NCI-H1048 (cell line): Measurements from ENCODE around the gene TMEM88.

ENCODE experiments used
- DNase-seq: peaks from one replicate; lab custom pipeline; 2025; lab: John Stamatoyannopoulos, UW

TMEM88 gene

DNA sequence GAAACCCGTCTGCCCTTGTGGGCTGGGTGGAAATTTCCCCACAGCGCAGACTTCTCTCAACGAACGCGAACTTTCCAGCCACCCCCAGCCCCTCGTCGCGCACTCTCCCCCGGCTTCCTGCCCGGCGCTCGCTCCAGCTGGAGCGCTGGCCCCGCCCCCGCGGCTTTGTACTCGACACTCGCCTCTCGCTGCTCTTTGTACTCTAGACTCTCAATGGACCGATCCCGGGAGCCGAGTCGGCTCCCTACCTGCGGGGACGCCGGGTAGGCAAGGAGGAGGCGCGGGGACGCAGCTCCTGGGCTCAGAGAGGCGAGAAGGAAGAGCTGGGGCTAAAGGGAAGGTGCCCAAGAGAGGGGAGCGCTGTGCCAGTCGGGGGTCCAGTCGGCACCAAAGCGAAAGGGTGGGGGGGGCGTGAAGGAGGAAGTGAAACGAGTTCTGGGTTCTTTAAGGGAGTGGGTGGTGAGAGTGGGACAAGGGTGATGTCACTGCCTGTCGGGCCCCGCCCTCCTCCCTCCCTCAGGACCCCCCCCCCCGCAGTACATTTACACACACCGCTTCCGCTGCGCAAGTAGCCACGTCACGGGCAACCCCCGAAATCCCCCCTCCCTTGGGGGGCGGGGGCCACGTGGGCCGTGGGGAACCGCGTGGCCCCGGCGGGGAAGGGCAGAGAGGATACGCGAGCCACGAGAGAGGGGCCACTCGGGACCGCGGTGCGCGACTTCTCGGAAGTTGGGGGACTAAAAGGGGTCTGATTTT, 11.2 kb upstream of the TMEM88 start:
- peak; percentile 48 for DNase-seq

DNA sequence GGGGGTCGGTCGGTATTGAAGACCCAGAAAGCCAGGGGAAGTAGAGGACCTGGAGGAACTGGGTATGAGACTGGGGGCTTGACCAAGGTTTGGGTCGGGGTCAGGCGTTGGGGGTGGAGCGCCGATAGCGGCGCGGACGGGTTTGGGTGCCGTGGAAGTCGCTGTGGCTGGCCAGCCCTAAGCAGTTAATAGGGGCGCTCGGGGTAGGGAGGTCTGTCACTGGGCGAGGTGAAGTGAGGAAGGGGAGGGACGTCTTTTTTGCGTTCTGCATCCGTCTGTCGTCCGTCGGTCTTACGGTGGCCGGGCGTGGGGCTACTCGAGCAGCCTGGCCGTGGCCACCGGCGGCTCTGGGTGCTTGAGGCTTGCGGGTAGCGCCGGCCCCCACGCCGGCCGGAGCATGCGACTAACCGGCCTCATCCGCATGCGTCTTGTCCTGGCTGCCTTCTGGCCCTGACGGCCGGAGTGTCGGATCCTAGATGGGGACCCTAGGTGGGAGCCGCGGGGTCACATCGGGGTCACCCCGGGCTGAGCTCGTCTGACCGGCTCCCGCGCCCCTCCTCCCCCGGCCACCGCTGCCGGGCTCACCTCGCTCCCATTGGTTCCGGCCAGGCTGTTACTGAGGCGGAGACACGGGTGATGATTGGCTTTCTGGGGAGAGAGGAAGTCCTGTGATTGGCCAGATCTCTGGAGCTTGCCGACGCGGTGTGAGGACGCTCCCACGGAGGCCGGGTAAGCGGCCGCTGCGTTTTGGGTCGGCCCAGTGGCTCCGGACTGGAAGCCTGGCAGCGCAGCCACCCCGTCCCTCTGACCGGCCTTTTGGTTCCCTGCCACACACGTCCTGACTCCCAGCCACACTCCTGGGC, 10.3 kb upstream of the TMEM88 start:
- peak; percentile 77 for DNase-seq

DNA sequence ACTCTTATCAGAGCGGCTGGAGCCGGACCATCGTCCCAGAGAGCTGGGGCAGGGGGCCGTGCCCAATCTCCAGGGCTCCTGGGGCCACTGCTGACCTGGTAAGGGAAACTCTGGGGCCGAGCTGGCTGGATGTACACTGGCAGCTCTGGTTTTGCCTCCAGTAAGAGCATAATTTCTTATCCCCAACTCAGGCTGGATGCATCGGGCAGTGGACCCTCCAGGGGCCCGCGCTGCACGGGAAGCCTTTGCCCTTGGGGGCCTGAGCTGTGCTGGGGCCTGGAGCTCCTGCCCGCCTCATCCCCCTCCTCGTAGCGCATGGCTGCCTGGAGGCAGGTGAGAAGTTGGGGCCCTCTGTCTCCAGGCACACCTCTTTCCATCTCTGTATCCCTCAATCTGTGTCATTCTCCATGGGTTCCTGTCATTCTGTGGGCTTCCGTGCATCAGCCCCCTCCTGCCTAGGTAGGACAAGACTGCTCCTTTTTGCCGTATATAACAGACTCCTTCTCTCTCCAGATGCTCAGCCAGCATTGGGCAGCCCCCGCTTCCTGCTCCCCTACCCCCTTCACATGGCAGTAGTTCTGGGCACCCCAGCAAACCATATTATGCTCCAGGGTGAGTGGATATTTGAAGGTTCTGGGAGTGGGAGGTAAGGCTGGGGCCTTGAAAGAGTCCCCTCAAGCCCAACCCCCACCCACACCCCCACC, 9.4 kb upstream of the TMEM88 start:
- DNase-seq = no peak

DNA sequence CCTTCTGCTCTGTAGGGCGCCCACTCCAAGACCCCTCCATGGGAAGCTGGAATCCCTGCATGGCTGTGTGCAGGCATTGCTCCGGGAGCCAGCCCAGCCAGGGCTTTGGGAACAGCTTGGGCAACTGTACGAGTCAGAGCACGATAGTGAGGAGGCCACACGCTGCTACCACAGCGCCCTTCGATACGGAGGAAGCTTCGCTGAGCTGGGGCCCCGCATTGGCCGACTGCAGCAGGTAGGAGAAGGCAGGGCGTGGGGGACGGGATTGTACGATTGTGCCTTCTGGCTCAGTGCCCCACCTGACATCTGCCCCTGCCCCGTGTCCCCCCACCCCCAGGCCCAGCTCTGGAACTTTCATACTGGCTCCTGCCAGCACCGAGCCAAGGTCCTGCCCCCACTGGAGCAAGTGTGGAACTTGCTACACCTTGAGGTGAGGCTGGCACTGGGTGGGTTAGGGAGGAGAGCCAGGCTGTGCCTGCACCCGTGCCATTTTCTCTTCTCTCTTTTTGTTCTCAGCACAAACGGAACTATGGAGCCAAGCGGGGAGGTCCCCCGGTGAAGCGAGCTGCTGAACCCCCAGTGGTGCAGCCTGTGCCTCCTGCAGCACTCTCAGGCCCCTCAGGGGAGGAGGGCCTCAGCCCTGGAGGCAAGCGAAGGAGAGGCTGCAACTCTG, 8.7 kb upstream of the TMEM88 start:
- no peak for DNase-seq

DNA sequence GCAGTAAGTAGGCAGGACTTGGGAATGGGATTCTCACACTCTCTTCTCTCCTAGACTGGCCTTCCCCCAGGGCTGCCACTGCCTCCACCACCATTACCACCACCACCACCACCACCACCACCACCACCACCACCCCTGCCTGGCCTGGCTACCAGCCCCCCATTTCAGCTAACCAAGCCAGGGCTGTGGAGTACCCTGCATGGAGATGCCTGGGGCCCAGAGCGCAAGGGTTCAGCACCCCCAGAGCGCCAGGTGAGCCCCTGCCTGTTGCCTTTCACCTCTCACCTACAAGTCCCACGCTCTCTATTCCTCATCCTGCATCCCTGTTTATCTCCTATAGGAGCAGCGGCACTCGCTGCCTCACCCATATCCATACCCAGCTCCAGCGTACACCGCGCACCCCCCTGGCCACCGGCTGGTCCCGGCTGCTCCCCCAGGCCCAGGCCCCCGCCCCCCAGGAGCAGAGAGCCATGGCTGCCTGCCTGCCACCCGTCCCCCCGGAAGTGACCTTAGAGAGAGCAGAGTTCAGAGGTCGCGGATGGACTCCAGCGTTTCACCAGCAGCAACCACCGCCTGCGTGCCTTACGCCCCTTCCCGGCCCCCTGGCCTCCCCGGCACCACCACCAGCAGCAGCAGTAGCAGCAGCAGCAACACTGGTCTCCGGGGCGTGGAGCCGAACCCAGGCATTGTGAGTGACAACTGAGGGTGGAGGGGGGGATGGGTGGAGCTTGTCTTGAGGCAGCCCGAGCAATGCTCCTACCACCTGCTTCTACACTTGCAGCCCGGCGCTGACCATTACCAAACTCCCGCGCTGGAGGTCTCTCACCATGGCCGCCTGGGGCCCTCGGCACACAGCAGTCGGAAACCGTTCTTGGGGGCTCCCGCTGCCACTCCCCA, 7.9 kb upstream of the TMEM88 start:
- no peak for DNase-seq

DNA sequence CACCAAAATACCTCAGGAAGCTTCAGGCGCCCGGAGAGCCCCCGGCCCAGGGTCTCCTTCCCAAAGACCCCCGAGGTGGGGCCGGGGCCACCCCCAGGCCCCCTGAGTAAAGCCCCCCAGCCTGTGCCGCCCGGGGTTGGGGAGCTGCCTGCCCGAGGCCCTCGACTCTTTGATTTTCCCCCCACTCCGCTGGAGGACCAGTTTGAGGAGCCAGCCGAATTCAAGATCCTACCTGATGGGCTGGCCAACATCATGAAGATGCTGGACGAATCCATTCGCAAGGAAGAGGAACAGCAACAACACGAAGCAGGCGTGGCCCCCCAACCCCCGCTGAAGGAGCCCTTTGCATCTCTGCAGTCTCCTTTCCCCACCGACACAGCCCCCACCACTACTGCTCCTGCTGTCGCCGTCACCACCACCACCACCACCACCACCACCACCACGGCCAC, 6.7 kb upstream of the TMEM88 start:
- DNase-seq = no peak

DNA sequence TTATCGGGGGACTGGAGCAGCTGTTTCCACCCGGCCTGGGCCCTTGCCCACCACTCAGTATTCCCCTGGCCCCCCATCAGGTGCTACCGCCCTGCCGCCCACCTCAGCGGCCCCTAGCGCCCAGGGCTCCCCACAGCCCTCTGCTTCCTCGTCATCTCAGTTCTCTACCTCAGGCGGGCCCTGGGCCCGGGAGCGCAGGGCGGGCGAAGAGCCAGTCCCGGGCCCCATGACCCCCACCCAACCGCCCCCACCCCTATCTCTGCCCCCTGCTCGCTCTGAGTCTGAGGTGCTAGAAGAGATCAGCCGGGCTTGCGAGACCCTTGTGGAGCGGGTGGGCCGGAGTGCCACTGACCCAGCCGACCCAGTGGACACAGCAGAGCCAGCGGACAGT, 6.1 kb upstream of the TMEM88 start:
- DNase-seq = no peak

DNA sequence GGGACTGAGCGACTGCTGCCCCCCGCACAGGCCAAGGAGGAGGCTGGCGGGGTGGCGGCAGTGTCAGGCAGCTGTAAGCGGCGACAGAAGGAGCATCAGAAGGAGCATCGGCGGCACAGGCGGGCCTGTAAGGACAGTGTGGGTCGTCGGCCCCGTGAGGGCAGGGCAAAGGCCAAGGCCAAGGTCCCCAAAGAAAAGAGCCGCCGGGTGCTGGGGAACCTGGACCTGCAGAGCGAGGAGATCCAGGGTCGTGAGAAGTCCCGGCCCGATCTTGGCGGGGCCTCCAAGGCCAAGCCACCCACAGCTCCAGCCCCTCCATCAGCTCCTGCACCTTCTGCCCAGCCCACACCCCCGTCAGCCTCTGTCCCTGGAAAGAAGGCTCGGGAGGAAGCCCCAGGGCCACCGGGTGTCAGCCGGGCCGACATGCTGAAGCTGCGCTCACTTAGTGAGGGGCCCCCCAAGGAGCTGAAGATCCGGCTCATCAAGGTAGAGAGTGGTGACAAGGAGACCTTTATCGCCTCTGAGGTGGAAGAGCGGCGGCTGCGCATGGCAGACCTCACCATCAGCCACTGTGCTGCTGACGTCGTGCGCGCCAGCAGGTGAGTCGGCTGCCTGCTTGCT, 5.6 kb upstream of the TMEM88 start:
- no peak for DNase-seq

DNA sequence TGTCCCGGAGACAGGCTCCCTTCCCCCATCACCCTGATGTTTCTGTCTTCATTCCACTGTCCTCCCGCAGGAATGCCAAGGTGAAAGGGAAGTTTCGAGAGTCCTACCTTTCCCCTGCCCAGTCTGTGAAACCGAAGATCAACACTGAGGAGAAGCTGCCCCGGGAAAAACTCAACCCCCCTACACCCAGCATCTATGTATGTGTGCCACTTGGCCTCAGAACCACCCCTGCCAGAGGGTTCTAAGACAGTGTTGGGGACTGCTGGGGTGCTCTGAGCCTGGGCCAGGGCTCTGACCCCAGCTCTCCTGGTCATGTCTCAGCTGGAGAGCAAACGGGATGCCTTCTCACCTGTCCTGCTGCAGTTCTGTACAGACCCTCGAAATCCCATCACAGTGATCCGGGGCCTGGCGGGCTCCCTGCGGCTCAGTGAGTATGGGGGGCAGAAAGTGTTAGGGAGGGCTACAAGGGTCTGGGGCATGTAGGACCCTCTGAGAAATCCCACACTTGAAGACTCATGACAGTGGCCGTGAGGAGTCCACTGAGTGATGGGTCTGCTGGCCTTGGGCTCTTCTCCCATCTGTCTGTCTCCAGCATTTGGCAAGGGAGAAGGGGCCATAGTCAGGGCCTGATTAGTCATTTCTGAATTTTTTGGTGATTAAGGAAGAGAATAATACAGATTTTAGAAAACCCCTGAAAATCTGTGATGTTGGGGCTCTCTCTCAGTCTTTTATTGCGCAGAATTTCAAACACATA, 4.9 kb upstream of the TMEM88 start:
- DNase-seq = no peak

DNA sequence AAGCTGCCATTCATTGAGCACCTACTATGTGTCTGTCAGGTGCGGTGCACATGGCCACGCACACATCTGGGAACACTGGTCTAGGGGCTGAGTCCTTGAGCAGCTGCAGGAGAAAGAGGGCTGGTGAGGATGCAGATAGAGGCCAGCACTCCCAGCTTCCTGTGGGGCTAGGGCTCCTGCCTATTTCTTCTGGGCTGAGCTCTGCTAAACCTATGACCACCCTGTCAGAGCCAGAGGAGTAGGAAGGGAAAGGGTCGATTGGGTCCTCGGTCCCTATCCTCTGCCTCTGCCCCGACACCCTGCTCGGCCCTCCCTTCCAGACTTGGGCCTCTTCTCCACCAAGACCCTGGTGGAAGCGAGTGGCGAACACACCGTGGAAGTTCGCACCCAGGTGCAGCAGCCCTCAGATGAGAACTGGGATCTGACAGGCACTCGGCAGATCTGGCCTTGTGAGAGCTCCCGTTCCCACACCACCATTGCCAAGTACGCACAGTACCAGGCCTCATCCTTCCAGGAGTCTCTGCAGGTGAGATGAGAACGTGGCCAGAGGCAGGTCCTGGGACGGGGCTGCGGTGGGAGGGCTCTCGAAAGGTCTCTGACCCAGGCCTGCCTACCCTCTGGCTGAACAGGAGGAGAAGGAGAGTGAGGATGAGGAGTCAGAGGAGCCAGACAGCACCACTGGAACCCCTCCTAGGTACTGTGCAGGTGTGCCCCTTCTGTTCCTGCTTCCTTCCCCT, 4.0 kb upstream of the TMEM88 start:
- DNase-seq = no peak

DNA sequence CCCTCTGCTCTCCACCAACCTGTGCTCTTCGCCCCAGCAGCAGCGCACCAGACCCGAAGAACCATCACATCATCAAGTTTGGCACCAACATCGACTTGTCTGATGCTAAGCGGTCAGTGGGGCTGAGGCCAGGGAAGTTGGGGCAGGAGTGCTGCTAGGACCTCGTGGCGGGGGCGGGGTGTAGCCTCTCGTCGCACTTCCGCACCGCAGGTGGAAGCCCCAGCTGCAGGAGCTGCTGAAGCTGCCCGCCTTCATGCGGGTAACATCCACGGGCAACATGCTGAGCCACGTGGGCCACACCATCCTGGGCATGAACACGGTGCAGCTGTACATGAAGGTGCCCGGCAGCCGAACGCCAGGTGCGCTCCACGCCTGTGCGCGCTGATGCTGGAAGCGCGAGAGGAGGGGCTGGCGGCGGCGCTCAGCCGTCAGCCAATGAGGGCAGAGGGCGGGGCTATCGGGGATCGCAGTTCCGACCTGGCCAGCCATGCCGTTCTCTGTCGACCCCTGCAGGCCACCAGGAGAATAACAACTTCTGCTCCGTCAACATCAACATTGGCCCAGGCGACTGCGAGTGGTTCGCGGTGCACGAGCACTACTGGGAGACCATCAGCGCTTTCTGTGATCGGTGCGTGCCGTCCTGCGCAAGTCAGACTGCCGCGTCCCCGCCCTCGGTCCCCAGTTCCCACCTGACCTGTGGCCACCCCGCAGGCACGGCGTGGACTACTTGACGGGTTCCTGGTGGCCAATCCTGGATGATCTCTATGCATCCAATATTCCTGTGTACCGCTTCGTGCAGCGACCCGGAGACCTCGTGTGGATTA, 3.2 kb upstream of the TMEM88 start:
- DNase-seq = peak; percentile 82

DNA sequence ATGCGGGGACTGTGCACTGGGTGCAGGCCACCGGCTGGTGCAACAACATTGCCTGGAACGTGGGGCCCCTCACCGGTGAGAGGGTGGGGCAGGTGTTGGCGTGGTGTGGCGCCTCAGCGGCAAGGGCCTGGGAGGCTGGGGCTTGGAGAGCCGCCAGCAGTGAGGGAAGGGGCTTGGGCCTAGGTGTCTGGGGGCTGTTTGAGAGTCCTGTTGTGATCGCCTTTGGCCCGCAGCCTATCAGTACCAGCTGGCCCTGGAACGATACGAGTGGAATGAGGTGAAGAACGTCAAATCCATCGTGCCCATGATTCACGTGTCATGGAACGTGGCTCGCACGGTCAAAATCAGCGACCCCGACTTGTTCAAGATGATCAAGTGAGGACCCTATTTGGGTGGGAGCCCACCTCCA, 2.6 kb upstream of the TMEM88 start:
- no peak for DNase-seq

DNA sequence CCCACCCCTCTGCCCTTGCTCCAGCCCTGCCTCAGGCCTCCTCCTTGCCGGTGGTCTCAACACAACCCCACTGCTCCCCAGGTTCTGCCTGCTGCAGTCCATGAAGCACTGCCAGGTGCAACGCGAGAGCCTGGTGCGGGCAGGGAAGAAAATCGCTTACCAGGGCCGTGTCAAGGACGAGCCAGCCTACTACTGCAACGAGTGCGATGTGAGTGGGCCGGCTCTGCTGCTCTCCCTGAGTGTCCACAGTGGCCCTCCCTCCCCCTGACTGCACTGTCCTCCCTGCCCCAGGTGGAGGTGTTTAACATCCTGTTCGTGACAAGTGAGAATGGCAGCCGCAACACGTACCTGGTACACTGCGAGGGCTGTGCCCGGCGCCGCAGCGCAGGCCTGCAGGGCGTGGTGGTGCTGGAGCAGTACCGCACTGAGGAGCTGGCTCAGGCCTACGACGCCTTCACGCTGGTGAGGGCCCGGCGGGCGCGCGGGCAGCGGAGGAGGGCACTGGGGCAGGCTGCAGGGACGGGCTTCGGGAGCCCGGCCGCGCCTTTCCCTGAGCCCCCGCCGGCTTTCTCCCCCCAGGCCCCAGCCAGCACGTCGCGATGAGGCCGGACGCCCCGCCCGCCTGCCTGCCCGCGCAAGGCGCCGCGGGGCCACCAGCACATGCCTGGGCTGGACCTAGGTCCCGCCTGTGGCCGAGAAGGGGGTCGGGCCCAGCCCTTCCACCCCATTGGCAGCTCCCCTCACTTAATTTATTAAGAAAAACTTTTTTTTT, 1.8 kb upstream of the TMEM88 start:
- no peak for DNase-seq

DNA sequence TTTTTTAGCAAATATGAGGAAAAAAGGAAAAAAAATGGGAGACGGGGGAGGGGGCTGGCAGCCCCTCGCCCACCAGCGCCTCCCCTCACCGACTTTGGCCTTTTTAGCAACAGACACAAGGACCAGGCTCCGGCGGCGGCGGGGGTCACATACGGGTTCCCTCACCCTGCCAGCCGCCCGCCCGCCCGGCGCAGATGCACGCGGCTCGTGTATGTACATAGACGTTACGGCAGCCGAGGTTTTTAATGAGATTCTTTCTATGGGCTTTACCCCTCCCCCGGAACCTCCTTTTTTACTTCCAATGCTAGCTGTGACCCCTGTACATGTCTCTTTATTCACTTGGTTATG, 1.2 kb upstream of the TMEM88 start:
- no peak for DNase-seq

DNA sequence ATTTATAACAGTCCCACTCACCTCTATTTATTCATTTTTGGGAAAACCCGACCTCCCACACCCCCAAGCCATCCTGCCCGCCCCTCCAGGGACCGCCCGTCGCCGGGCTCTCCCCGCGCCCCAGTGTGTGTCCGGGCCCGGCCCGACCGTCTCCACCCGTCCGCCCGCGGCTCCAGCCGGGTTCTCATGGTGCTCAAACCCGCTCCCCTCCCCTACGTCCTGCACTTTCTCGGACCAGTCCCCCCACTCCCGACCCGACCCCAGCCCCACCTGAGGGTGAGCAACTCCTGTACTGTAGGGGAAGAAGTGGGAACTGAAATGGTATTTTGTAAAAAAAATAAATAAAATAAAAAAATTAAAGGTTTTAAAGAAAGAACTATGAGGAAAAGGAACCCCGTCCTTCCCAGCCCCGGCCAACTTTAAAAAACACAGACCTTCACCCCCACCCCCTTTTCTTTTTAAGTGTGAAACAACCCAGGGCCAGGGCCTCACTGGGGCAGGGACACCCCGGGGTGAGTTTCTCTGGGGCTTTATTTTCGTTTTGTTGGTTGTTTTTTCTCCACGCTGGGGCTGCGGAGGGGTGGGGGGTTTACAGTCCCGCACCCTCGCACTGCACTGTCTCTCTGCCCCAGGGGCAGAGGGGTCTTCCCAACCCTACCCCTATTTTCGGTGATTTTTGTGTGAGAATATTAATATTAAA, 638 bp upstream of the TMEM88 start:
- DNase-seq = no peak

DNA sequence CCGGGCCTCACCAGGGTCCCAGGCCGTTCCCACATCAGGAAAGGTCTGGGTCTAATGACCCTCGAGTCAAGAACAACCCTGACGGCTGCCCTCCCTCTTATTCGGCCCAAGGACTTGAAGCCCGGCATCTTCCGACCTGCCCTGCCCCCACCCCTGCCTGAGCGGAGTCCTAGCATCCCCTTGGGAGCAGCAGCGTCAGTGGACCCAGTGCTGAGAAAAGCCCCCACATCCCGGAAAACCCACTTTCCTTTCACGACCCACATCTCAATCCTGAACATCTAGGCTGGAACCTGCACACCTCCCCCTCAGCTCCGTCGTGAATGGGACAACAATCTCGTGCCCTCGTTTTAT, 769 bp downstream of the TMEM88 start:
- DNase-seq = no peak
